ENCODE data around the gene UBE2M. TPM values are rescaled to one million over a fixed set of nuclear protein-coding genes. Genes with fewer than 3 reads are reported as not detected.

The UBE2M gene
- total and polyA plus RNA-seq, 2 experiments from 2014 or later, result 27.6 to 64.5 TPM

DNA sequence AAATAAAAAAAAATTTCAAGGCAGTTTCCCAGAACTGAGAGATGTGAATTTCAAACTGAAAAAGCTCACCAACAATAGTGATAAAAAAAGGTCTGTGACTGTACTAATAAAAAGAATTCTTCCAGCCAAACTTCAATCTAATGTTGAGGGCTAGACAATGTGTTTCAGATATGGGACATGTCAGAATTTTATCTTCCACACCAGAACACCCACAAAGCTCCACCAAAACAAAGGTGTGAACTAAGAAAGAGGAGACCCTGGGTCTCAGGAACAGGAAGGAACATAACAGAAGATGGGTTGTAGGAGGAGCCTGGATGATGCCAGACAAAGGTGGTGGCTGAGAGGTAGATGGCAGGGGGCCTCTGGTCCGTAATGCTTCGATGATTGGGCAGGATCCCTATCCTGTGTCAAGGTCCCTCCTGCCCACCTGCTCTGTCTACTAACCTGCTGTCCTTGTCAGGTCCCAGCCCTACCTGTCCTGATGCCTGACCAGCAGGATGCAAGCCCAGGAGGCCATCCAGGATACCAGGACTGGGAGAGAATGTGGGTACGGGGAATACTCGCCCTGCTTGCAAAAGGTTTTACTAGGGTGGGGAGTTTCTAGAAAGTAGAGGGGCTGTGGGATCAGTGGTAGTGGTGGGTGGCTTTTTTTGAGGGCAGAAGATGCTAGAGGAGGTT, 10.2 kb upstream of the UBE2M start:
- Histone ChIP-seq H2AFZ (no peak overlapping the region), H3K36me3 (ENCODE audit: insufficient read depth) (no peaks in the 10 kb centered on the region), H3F3A (replicated peaks; ENCODE audit: low read depth) (no peaks in the 10 kb centered on the region; the same call in 1 of the 2 replicates), H3K27me3 (ENCODE audit: insufficient read depth) (peaks cover 11% of the 10 kb centered on the region), H3K9me2 (ENCODE audit: insufficient read depth) (no peaks in the 10 kb centered on the region), H3K4me1 (ENCODE audit: insufficient read depth) (peaks cover 4% of the 10 kb centered on the region; the same call in 1 of the 2 replicates), H4K20me1 (replicated peaks; ENCODE audit: insufficient read depth) (no peaks in the 10 kb centered on the region), H3K27ac (ENCODE audit: low read depth) (no peak overlapping the region), H3K79me2 (replicated peaks; ENCODE audit: insufficient read depth) (no peaks in the 10 kb centered on the region), H3K4me3 (no peak overlapping the region), H3K4me2 (no peak overlapping the region)
- Mint-ChIP-seq H3K27me3 (ENCODE audit: insufficient read depth, low read depth, poor library complexity) (peaks cover 20% of the 10 kb centered on the region), H3K4me3 (no peak overlapping the region; the same call in 2 of the 3 replicates), H3K27ac (no peak overlapping the region), H3K4me1 (peaks cover 13% of the 10 kb centered on the region), H3K9me3 (no peaks in the 10 kb centered on the region; the same call in 2 of the 3 replicates), H3K36me3 (ENCODE audit: low read depth) (peaks cover 32% of the 10 kb centered on the region)
- TF ChIP-seq, protein P1, sequence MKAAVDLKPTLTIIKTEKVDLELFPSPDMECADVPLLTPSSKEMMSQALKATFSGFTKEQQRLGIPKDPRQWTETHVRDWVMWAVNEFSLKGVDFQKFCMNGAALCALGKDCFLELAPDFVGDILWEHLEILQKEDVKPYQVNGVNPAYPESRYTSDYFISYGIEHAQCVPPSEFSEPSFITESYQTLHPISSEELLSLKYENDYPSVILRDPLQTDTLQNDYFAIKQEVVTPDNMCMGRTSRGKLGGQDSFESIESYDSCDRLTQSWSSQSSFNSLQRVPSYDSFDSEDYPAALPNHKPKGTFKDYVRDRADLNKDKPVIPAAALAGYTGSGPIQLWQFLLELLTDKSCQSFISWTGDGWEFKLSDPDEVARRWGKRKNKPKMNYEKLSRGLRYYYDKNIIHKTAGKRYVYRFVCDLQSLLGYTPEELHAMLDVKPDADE (IDR thresholded peaks at IDR 0.05), result no peak
- TF ChIP-seq ZNF331 (CRISPR knock-in tag; IDR thresholded peaks at IDR 0.05; ENCODE audit: low read depth), result no peak
- no peak for TF ChIP-seq CTCF (conservative IDR thresholded peaks at IDR 0.05; ENCODE audit: low read depth in 2 of 2)
- no peak for TF ChIP-seq STAT1 (IDR thresholded peaks at IDR 0.05; ENCODE audit: unreplicated experiment)
- TF ChIP-seq, protein P2, sequence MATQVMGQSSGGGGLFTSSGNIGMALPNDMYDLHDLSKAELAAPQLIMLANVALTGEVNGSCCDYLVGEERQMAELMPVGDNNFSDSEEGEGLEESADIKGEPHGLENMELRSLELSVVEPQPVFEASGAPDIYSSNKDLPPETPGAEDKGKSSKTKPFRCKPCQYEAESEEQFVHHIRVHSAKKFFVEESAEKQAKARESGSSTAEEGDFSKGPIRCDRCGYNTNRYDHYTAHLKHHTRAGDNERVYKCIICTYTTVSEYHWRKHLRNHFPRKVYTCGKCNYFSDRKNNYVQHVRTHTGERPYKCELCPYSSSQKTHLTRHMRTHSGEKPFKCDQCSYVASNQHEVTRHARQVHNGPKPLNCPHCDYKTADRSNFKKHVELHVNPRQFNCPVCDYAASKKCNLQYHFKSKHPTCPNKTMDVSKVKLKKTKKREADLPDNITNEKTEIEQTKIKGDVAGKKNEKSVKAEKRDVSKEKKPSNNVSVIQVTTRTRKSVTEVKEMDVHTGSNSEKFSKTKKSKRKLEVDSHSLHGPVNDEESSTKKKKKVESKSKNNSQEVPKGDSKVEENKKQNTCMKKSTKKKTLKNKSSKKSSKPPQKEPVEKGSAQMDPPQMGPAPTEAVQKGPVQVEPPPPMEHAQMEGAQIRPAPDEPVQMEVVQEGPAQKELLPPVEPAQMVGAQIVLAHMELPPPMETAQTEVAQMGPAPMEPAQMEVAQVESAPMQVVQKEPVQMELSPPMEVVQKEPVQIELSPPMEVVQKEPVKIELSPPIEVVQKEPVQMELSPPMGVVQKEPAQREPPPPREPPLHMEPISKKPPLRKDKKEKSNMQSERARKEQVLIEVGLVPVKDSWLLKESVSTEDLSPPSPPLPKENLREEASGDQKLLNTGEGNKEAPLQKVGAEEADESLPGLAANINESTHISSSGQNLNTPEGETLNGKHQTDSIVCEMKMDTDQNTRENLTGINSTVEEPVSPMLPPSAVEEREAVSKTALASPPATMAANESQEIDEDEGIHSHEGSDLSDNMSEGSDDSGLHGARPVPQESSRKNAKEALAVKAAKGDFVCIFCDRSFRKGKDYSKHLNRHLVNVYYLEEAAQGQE (IDR thresholded peaks at IDR 0.05; ENCODE audit: unreplicated experiment), result no peak
- TF ChIP-seq EZH2 (IDR thresholded peaks at IDR 0.05; ENCODE audit: low read depth, unreplicated experiment), result no peak
- TF ChIP-seq POLR2AphosphoS5 (IDR thresholded peaks at IDR 0.05; ENCODE audit: low read depth), result no peak
- TF ChIP-seq ZNF114 (CRISPR knock-in tag; IDR thresholded peaks at IDR 0.05), result no peak
- ATAC-seq, result no peak
- DNase-seq (ENCODE audit: low spot score), result no peak

Measured in GM23338 (cell line).